ENCODE data around the gene BMP8B.

DNA sequence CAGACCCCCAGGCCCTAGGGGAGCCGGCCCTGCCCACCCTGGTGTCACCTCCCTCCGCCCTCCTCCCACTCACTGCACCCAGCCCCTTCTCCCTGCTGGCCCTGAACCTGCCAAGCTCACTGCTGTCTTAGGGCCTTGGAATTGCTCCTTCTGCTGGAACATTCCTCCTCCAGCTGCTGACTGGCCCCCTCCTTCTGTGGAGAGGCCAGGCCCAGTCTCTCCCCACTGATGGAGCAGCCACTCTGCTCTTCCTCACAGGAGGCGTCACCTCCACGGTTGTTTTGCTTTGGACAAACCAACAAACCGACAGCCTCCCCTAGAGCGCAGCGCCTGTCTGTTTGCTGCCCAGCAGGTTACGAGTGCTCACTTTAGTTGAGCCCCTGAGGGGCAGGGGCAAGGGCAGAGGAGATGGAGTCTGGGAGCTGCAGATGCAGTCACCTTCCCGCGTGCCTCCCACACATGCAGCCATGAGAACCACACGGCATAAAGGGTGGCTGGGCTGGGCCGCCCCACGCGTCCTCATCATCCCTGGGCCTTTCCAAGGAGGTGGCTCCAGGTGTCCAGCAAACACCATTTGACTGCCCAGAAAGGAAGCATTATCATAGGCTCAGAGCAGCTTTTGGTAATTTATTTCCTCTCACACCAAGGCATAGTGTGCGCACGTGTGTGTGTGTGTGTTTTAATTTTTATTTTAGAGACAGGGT is 27.0 kb downstream of the BMP8B start:
- TF ChIP-seq EZH2 (IDR thresholded peaks at IDR 0.05; ENCODE audit: borderline replicate concordance), result no peak
- TF ChIP-seq, protein P1, sequence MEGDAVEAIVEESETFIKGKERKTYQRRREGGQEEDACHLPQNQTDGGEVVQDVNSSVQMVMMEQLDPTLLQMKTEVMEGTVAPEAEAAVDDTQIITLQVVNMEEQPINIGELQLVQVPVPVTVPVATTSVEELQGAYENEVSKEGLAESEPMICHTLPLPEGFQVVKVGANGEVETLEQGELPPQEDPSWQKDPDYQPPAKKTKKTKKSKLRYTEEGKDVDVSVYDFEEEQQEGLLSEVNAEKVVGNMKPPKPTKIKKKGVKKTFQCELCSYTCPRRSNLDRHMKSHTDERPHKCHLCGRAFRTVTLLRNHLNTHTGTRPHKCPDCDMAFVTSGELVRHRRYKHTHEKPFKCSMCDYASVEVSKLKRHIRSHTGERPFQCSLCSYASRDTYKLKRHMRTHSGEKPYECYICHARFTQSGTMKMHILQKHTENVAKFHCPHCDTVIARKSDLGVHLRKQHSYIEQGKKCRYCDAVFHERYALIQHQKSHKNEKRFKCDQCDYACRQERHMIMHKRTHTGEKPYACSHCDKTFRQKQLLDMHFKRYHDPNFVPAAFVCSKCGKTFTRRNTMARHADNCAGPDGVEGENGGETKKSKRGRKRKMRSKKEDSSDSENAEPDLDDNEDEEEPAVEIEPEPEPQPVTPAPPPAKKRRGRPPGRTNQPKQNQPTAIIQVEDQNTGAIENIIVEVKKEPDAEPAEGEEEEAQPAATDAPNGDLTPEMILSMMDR (IDR thresholded peaks at IDR 0.05; ENCODE audit: poor library complexity), result no peak
- no peak for TF ChIP-seq EZH2phosphoT487 (IDR thresholded peaks at IDR 0.05; ENCODE audit: low read depth, severe bottlenecking, unreplicated experiment)

Data from hepatocyte (in vitro differentiated cells).